GM10266 (cell line): ENCODE data around the gene ZNF273.

ENCODE experiments used
- DNase-seq: peaks from one replicate; pipeline ENCODE4 v3.0.0; 2012; ENCODE audit errors: extremely low spot score
- CTCF ChIP-seq: IDR thresholded peaks from 2 replicates; pipeline ENCODE4 v1.5.1; 2012; ENCODE audit warnings: mild to moderate bottlenecking, low read depth; ENCODE audit not compliant: control insufficient read depth, insufficient read depth; ENCODE audit errors: missing control alignments

Gene ZNF273

GRCh38 chr7:64877714-64878610 is 25.1 kb upstream of the ZNF273 start:
- DNase-seq: peak; percentile 7
- no peak for TF ChIP-seq CTCF

DNA sequence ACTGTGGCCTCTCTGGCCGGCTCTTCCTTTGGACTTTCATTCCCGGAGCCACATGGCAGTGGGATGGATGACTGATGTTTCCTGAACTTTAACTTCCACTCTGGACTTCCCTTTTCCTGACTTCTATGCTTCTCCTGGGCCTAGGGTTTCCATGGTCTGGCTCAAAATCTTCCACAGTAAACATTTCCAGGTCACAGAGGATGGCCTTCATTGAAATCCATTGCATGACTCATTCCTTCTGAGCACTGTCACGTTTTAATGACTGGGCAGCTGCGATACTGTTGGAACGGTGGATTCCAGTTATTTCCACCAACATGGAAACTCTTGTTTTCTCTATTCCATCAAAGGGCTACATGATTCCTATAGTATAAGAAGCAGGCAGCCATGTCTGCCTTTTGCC is 24.4 kb upstream of the ZNF273 start:
- TF ChIP-seq CTCF: no peak
- peak; percentile 5 for DNase-seq

DNA sequence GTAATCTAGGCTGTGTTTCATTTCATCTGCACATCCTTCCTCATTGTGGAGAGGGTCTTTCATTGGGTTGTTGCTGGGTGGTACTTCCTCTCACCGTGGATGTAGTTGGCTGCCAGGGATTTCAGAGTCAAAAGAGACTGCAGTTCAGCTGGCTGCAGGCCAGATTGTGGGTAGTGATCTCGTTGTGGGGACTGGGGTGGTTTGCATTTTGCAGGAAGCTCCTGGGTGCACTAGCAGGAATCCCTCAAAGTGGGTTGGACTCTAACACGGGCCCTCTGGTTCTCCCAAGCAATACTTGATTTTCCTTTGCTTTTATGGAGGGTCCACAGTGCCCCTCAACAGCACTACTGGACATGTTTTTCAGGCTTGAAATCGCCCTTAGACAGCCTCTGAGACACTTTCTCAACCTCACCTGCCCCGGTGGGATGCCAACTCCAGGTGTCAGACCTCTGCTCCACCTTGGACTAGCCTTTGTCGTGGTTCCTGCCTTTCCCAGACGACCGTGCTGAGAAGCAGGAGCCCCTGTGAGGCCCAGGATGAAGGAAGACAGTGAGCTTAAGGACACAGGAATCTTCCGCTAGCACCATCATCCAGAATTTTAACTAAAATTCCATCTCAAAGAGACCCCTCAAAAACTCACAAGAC is 23.9 kb upstream of the ZNF273 start:
- DNase-seq: peak; percentile 7
- no peak for TF ChIP-seq CTCF

DNA sequence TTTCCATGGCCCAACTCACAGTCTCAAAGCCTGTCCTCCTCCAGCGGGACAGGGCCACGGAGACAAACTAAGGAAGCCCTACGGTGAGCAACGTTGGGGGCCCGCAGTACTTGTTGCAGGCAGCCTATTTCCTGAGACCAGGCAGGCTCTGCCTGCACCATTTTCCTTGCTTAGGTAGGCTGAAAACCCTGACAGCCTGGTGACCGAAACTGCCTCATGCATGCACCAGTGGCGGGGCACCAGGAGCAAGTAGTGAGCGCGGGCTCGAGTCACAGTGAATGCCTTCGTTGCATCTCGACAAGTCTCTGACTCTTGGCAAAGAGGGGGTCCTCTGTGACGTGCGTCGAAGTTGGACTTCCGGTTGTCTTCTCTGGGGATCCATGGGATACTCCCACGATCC is 23.3 kb upstream of the ZNF273 start:
- no peak for TF ChIP-seq CTCF
- DNase-seq: peak; percentile 5

GRCh38 chr7:64880322-64881297 is 22.5 kb upstream of the ZNF273 start:
- peak; percentile 12 for DNase-seq
- no peak for TF ChIP-seq CTCF

DNA sequence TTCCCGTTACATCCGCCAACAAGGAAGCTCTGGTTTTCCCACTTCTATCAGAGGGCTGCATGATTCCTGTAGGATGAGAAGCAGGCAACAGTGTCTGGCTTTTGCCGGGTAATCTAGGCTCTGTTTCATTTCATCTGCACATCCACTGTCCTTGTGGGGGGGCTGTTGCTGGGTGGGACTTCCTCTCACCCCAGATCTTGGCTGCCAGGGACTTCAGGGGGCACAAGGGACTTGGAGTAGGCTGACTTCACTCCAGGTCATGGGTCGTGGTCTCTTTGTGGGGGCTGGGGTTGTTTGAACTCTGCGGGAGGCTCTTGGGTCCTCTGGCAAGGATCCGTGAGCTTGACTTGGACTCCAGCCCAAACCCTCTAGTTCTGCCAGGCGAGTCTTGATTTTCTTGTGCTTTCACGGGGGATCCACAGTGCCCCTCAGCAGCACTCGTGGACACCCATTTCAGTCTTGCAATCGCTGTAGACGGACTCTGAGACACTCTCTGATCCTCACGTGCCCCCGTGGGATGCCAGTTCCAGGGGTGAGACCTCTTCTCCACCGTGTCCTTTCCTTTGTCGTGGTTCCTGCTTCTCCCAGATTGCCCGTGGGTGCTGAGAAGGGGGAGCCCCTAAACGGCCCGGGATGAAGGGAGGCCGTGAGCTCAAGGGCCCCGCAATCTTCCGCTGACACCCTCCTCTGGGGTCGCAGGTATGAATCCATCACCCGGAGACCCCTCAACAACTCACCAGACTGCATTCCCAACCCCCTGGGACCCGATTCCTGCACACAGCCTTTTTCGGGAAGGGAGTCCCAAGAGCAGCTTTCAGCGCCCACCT is 21.4 kb upstream of the ZNF273 start:
- peak; percentile 11 for DNase-seq
- TF ChIP-seq CTCF: no peak
